Bronchial epithelial cell (primary cell): ENCODE measurements around the gene KIRREL1. TPM values are rescaled to one million over a fixed set of nuclear protein-coding genes. Genes with fewer than 3 reads are reported as not detected.

ENCODE experiments used
- DNase-seq: peaks from one replicate; pipeline ENCODE4 v3.0.0-alpha.2; 2010; ENCODE audit warnings: low read depth
- FAIRE-seq: peaks from 2 replicates; lab custom pipeline; 2011; peaks lifted over from hg19 to GRCh38; lab: Jason Lieb, UNC
- H3K27me3 ChIP-seq: 2 replicates; pipeline ENCODE4 v1.5.1; 2011; ENCODE audit warnings: low read length; ENCODE audit not compliant: control insufficient read depth, insufficient read depth
- H3K36me3 ChIP-seq: 2 replicates; pipeline ENCODE4 v1.5.1; 2011; ENCODE audit warnings: low read length; ENCODE audit not compliant: control insufficient read depth, insufficient read depth
- H3K4me3 ChIP-seq: 2 replicates; pipeline ENCODE4 v1.5.1; 2011; ENCODE audit warnings: mild to moderate bottlenecking, low read depth, low read length, control low read depth
- CTCF ChIP-seq: IDR thresholded peaks from 2 replicates; pipeline ENCODE4 v1.5.1; 2011; ENCODE audit warnings: mild to moderate bottlenecking, moderate library complexity, low read length, control low read depth, inconsistent platforms; ENCODE audit not compliant: insufficient read depth, severe bottlenecking
- total RNA-seq: library from RNA; depleted of rRNA; stranded (reverse); fragments of >200 nt; gene quantifications from 2 replicates; pipeline ENCODE4 v1.2.1, GENCODE V29; 2014

KIRREL1 gene
- total RNA-seq, 1 donor from 2014 or later = 24.2 TPM

GRCh38 chr1:158022554-158023312 lies 29.3 kb downstream of the KIRREL1 start:
- FAIRE-seq = no peak
- Histone ChIP-seq H3K4me3 (no peak overlapping the region), H3K27me3 (no peaks in the 10 kb centered on the region), H3K36me3 (peaks cover 2% of the 10 kb centered on the region)
- TF ChIP-seq CTCF = no peak
- DNase-seq = no peak

DNA sequence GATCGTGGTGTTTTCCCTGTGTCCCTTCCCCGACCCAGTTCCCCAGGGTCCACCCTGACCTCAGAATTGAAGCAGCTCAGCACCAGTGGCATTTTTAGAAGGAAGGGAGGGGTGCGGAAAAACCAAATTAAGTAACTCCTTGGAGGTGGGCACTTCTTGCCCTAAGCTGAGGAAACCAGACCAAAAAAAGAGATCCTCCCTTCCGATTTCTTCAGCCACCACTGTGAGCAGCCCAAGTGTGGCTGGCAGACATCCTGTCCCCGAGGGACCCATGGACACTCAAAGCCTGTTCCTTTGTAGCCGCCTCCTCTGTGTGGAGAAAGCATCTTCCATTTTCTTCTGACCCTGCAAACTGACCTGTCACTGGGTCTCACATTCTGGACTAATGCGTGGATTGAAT lies 31.3 kb downstream of the KIRREL1 start:
- no peak overlapping the region for H3K4me3 ChIP-seq
- no peak for DNase-seq
- FAIRE-seq = no peak
- TF ChIP-seq CTCF = no peak
- H3K27me3 ChIP-seq = no peaks in the 10 kb centered on the region
- peaks cover 2% of the 10 kb centered on the region for H3K36me3 ChIP-seq

GRCh38 chr1:158025576-158026230 lies 32.3 kb downstream of the KIRREL1 start:
- H3K36me3 ChIP-seq = peaks cover 2% of the 10 kb centered on the region
- no peak for TF ChIP-seq CTCF
- H3K4me3 ChIP-seq = no peak overlapping the region
- DNase-seq = no peak
- FAIRE-seq = no peak
- H3K27me3 ChIP-seq = no peaks in the 10 kb centered on the region

- FAIRE-seq (no peak), DNase-seq (no peak)
- no peak overlapping the region for H3K4me3 ChIP-seq
- peaks cover 8% of the 10 kb centered on the region for H3K36me3 ChIP-seq
- no peak for TF ChIP-seq CTCF
- no peaks in the 10 kb centered on the region for H3K27me3 ChIP-seq
Observed at GRCh38 chr1:158026651-158027050, 33.2 kb downstream of the KIRREL1 start.

DNA sequence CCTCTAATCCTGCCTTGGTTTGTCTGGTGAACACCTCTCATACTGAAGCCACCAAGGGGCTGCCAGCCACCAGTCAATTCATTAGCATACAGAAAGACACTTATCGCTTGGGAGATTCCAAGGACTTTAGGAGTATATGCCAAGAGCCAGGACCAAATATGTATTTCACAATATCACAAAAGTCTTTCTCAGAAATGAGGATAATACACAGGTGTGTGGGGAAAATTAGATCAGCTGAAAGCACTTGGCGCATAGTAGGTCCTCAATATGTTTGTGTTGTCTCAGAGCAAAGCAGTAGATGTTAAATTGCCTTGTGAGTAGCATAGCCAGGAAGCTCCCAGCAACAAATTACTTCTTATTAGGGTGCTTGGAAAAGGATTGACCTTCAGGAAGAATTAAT lies 34.1 kb downstream of the KIRREL1 start:
- Histone ChIP-seq H3K4me3 (no peak overlapping the region), H3K36me3 (peaks cover 11% of the 10 kb centered on the region), H3K27me3 (no peaks in the 10 kb centered on the region)
- no peak for TF ChIP-seq CTCF
- FAIRE-seq (no peak), DNase-seq (no peak)
